Measurements from ENCODE around the gene CACNG6. TPM values are rescaled to one million over a fixed set of nuclear protein-coding genes. Genes with fewer than 3 reads are reported as not detected.

Gene CACNG6
- total RNA-seq, 1 experiment from 2014 or later, result not detected

- DNase-seq (ENCODE audit: low read depth), result no peak
Measured at GRCh38 chr19:53966931-53967330, 24.5 kb upstream of the CACNG6 start.

DNA sequence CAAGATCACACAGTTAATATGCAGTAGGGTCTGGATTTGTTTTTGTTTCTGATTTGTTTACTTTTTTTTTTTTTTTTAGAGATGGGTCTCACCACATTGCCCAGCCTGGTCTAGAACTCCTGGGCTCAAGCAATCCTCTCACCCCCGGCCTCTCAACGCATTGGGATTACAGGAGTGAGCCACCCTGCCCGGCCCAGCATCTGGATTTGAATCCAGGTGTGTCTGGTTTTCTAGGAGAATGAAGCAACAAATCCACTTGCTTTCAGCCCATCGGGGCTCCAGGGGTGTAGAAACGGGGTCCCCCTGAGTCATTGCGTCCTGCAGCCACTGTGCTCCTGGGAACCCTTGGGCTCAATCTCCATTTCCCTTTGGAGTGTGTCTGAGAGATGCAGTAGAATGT lies 22.1 kb upstream of the CACNG6 start:
- DNase-seq (ENCODE audit: low read depth), result no peak

GRCh38 chr19:53971673-53972072 lies 19.8 kb upstream of the CACNG6 start:
- no peak for DNase-seq (ENCODE audit: low read depth)

GRCh38 chr19:53977429-53977990 lies 13.9 kb upstream of the CACNG6 start:
- peak; percentile 87 for DNase-seq (ENCODE audit: low read depth)

GRCh38 chr19:53977991-53978731 lies 13.3 kb upstream of the CACNG6 start:
- DNase-seq (ENCODE audit: low read depth), result peak; percentile 99

DNA sequence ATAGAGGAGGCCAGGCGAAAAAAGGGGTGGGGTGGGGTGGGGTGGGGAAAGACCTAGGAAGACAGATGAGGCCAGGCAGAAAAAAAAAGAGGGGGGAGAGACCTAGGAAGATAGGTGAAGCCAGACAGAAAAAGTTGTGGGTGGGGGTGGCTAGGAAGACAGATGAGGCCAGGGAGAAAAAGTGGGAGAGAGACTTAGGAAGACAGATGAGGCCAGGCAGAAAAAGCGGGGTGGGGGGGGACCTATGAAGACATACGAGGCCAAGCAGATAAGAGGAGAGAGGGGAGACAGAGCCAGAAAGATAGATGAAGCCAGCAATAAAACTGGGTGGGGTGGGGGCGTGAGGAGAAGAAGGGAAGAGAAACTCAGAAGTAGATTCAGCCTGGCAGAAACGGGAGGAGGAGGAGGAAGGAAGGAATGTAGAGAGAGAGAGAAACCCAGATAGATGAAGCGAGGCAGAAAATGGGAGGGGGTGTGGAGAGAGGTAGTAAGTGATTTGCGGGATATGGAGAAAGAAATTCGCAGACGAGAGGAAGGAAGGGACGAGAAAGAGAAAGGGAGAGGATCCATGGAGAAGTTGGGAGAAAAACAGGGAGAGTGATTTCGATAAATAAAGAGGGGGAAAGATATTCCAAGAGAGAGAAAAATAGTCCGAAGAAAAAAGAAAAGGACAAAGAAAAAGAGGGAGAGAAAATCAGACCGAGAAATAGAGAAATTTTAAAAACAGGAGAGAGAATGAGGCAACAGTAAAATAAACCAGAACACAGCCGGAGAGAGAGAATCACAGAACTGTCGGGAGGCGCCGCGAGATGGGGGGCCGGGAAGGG lies 12.2 kb upstream of the CACNG6 start:
- DNase-seq (ENCODE audit: low read depth), result no peak

- peak; percentile 90 for DNase-seq (ENCODE audit: low read depth)
Measured at GRCh38 chr19:53980539-53981375, 10.7 kb upstream of the CACNG6 start.

DNA sequence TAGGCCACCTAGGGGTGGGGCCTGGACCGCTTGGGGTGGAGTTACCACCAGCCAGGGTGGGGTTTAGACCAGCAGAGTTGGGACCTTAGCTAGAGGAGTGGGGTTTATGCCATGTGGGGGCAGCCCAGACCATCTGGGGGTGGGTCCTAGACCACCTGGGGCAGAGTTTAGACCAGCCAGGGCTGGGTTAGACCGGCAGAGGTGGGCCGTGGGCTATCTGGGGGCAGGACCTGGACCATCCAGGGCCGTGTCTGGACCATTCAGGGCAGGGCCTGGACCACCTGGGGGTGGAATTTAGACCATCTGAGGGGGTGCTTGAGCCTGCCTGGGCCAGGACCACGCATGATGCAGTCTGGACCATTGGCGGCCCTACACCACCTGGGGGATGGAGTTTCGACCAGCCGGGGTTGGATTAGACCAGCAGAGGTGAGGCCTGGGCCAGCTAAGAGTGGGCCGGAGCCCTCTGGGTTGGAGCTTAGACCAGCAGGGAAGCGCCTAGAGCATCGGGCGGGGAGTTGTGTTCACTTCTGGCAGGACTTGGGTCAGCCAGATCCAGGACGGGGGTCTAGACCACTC lies 10.0 kb upstream of the CACNG6 start:
- no peak for DNase-seq (ENCODE audit: low read depth)

- no peak for DNase-seq (ENCODE audit: low read depth)
Measured at GRCh38 chr19:53982001-53982451, 9.4 kb upstream of the CACNG6 start.

DNA sequence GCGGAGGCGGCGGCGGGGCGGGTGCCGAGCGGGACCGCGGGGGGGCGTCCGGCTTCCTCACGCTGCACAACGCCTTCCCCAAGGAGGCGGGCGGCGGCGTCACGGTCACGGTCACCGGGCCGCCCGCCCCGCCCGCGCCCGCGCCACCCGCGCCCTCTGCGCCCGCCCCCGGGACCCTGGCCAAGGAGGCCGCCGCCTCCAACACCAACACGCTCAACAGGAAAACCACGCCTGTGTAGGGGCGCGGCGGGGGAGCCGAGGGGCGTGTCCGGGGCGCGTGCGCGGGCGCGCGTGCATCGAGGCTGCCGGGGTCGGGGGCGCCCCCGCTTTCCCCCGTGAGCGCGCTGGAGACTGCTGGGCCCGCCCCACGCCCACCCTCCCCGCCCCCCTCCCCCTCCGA lies 8.8 kb upstream of the CACNG6 start:
- DNase-seq (ENCODE audit: low read depth), result no peak

DNA sequence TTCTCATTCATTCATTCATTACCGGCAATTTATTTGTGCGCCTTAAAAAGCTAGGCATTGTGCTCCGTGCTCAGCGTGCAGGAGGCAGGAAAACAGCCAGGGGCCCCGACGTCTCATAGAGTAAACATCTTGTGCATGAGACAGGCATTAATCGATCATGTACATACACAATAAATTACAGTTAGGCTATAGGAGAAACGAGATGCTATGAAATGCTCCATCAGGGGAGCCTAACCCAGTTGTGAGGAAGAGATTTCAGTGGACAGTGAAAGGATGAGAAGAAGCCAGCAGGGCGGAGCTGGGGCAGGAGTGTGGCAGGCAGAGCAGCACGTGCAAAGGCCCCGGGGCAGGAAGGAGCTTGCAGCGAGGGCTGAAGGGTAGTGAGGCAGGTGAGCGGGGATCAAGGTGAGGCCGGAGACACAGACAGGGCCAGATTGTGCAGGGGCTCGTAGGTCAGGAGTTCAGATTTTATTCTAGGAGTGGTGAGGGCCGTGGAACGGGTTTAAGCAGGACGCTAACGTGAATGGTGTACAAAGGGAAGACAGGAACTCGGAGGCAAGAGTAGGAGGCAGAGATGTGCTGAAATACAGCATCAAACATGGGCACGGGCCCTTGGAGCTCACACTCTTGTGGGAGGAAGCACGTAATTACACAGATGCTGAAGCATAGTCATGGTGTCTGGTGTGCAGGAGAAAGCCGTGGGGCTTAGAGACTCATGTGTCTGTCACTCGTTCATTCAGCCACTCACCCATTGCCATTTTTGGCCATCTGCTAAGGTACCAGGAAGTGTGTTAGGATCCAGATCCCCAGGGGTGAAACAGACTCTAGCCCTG lies 7.8 kb upstream of the CACNG6 start:
- no peak for DNase-seq (ENCODE audit: low read depth)

GRCh38 chr19:53985863-53986262 lies 5.6 kb upstream of the CACNG6 start:
- DNase-seq (ENCODE audit: low read depth), result no peak

- DNase-seq (ENCODE audit: low read depth), result no peak
Measured at GRCh38 chr19:53988981-53989380, 2.5 kb upstream of the CACNG6 start.

DNA sequence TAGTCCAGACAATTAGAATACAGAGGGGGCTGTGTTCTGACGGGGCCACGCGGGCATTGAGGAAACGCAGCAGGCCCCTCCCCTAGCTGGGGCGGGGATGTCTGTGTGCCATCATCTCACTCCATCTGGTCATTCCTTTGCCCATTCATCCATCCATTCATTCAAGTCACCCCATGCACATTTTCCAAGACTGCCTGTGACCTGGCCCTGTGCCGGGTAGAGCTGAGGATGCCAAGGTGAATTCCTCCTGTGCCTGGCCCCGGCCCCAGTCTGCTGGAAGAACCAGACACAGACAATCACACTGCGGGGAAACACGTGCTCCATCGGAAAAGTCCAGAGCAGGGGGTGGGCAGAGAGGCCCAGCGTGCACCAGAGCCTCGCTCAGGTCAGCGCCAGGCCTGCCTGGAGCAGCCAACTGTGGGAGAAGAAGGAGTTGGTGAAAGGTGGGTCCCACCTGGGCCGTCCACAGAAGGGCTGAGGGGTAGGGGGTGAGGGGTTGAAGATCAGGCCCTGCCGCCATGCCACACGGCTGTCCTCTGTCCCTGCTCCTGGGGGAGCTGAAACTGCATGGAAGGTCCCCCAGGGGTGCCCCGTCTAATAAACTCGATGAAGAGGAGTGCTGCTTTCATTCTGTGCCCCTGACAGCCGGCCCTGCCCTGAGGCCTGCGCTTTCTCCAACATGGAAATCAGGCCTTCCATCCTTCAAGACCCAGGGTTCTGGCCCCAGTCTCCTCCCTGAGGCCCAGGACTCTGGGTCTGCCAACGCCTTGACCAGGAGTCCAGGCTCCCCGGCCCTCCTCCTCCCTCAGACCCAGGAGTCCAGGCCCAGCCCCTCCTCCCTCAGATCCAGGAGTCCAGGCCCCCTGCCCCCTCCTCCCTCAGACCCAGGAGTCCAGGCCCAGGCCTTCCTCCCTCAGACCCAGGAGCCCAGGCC lies 1.6 kb upstream of the CACNG6 start:
- DNase-seq (ENCODE audit: low read depth), result no peak

DNA sequence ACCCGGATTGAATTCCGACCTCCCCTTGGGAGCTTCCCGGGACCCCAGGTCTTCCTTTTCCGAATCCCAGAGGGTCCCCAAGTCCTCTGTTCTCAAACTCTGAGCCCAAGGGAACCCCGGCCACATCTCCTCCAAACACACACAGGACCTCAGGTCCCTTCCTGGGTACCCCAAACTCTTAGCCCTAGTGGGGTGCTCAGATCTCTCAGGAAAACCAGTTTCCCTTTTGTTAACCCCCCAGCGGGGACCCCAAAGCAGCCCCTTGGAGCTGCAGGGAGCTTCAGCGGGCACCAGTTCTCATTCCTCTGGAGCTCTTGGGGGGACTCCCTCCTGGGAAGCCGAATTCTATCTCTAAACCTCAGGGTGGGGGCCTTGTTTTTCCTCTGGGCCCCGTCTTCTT lies 774 bp downstream of the CACNG6 start:
- no peak for DNase-seq (ENCODE audit: low read depth)

- no peak for DNase-seq (ENCODE audit: low read depth)
Measured at GRCh38 chr19:53992815-53993214, 1.4 kb downstream of the CACNG6 start.

DNA sequence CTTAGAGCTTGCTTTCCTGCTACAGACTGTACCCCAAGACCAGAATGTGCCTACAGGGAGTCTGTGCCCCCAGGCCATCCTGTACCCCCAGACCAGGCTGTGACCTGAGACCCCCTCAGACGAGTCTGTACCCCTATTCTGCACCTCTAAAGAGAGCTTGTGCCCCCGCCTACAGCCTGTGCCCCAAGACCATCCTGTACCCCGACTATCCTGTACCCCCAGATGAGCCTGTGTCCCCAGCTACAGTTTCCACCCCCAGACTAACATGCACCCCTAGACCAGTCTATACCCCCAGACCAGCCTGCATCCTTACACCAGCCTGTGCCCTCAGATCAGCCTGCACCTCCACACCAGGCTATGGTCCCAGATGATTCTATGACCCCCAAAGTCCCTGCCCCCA lies 2.0 kb downstream of the CACNG6 start:
- no peak for DNase-seq (ENCODE audit: low read depth)

- DNase-seq (ENCODE audit: low read depth), result no peak
Measured at GRCh38 chr19:53994811-53995210, 3.4 kb downstream of the CACNG6 start.

- no peak for DNase-seq (ENCODE audit: low read depth)
Measured at GRCh38 chr19:53998223-53998622, 6.8 kb downstream of the CACNG6 start.

Data from HT1080 (cell line).